Measurements from ENCODE around the gene CNOT1. TPM values are rescaled to one million over a fixed set of nuclear protein-coding genes. Genes with fewer than 3 reads are reported as not detected.
"Not testable (repeated sequence)": the region's sequence is repeated elsewhere in the genome, so short reads cannot be mapped to it uniquely, and the experiment has no call there.

Gene CNOT1
- total RNA-seq, 1 donor from 2014 or later, result 270 TPM

DNA sequence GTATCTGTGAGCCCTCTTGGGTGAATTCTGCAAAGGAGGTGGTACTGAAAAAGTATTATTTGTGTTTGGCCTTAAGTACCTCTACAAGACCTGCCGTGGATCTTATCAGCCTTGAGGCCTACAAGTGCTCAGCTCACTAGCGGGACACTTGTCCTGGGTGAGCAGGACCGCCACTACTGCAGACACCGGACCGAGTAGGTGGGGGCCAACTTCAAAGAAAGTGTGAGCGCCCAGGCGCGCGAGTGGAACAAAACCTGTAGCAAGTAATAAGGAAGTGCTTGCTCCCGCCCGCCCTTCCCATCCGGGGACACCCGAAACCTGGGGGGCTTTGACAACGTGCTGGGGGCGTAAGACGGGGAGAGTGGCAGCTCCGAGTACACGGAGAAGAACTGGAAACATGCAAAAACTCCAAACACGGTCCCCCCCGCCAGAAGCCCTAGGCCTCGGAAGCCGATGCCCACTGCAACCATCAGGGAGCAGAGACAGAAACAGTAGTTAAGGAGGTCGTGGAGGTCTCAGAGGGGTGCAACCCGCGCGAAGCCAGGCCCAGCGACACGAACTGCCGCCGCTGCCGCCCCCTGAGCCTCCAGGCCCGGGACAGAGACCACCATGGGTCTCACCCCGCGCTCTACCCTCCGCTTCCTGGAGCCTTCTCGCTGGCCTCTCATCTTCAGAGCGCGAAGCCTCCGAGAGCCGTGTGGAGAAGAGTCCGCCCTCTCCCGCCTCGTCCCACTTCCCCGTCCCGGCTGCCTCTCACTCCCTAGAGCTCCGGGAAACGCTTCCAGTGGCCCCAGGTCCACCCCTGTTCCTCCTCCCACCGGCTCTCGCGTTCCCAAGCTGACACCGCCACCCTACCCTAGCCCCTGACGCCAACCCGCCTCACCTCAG lies 537 bp downstream of the CNOT1 start:
- DNase-seq, result peak; percentile 88
- Mint-ChIP-seq H3K27ac (peak overlapping the region; percentile 100), H3K4me1 (peaks cover 27% of the 10 kb centered on the region), H3K4me3 (peak overlapping the region; percentile 97), H3K27me3 (peaks cover 2% of the 10 kb centered on the region), H3K36me3 (ENCODE audit: low read depth) (peaks cover 23% of the 10 kb centered on the region), H3K9me3 (no peaks in the 10 kb centered on the region)
- intact Hi-C loops (cut with micrococcal nuclease), result loop anchor here (2.0 to 5.0 kb wide), 2 partner anchors 42 to 128 kb away; no protein-coding TSS in a partner anchor

DNA sequence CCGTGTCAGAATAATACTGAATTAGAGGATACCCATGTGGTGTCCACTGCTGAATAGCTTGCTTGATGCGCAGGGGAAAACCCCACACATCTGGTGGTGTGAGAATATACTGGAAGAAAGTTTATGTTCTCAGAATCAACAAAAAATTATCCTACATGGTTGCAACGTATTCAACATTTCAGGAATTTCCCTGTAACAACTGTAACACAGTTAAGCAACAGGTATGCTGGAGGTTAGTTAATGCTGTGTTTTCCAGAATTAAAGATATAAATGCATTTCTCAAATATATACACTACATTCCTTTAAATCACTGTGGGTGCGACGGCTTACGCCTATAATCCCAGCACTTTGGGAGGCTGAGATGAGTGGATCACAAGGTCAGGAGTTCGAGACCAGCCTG lies 5.4 kb downstream of the CNOT1 start:
- no peak for DNase-seq
- intact Hi-C loops (cut with micrococcal nuclease), result no loop called here
- H3K36me3 Mint-ChIP-seq (ENCODE audit: low read depth), result peaks cover 54% of the 10 kb centered on the region
- no peaks in the 10 kb centered on the region for H3K9me3 Mint-ChIP-seq
- no peaks in the 10 kb centered on the region for H3K27me3 Mint-ChIP-seq
- no peak overlapping the region for H3K27ac Mint-ChIP-seq
- H3K4me1 Mint-ChIP-seq, result peaks cover 19% of the 10 kb centered on the region
- H3K4me3 Mint-ChIP-seq, result no peak overlapping the region

DNA sequence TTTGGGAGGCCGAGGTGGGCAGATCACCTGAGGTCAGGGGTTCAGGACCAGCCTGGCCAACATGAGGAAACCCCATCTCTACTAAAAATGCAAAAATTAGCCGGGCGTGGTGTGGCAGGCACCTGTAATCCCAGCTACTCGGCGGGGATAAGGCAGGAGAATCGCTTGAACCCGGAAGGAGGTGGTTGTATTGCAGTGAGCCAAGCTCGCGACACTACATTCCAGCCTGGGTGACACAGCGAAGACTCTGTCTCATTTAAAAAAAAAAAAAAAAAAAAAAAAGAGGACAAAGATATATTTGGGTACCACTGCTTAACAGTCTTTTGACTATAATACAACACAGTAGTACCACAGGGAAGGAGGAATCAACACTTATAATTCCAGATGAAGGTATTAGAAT lies 9.2 kb downstream of the CNOT1 start:
- Mint-ChIP-seq H3K27me3 (no peaks in the 10 kb centered on the region), H3K36me3 (ENCODE audit: low read depth) (peaks cover 55% of the 10 kb centered on the region), H3K4me1 (peaks cover 8% of the 10 kb centered on the region), H3K9me3 (no peaks in the 10 kb centered on the region), H3K27ac (no peak overlapping the region), H3K4me3 (no peak overlapping the region)
- intact Hi-C loops (cut with micrococcal nuclease), result no loop called here
- no peak for DNase-seq

DNA sequence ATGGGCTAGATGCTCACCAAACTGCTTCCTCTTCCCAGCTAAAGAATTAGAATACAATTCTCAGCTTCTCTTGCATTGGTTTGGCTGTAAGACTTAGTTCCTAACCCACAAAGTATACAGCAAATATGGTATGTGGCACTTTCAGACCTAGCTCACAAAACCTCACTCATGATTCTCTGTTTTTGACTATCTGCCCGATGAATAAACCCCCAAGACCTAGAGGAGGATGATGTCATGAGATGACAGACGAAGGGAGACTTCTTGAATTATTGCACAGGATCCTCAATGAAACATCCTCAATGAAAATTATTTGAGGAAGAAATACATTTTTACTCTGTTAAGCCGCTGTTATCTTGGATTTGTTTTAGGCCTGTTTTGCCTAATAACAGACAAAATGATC lies 14.3 kb downstream of the CNOT1 start:
- Mint-ChIP-seq H3K36me3 (ENCODE audit: low read depth) (peaks cover 36% of the 10 kb centered on the region), H3K27ac (peak overlapping the region; percentile 65)
- intact Hi-C loops (cut with micrococcal nuclease), result no loop called here

DNA sequence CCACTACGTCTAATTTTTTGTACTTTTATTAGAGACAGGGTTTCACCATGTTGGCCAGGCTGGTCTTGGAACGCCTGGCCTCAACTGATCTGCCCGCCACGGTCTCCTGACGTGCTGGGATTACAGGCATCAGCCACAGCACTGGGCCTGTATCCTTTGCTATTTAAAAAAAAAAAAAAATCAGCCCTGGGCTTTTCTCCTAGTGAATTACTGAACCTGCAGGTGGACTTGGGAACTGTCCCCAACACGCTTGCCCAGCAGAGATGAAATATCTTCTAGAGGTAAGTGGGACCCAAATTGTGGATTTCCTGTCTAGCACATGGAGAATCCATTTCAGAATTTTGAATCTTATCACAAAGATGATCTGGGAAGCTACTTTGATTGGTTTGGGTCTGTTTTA lies 14.8 kb downstream of the CNOT1 start:
- intact Hi-C loops (cut with micrococcal nuclease), result no loop called here
- H3K4me3 Mint-ChIP-seq, result no peak overlapping the region
- H3K36me3 Mint-ChIP-seq (ENCODE audit: low read depth), result peaks cover 35% of the 10 kb centered on the region
- H3K27ac Mint-ChIP-seq, result no peak overlapping the region
- no peak for DNase-seq
- H3K9me3 Mint-ChIP-seq, result no peaks in the 10 kb centered on the region
- H3K4me1 Mint-ChIP-seq, result peaks cover 10% of the 10 kb centered on the region
- H3K27me3 Mint-ChIP-seq, result no peaks in the 10 kb centered on the region

More for the DNA sequence above, 14.3 kb downstream of the CNOT1 start:
- H3K27me3 Mint-ChIP-seq, result no peaks in the 10 kb centered on the region
- peaks cover 12% of the 10 kb centered on the region for H3K4me1 Mint-ChIP-seq
- no peak for DNase-seq
- H3K9me3 Mint-ChIP-seq, result no peaks in the 10 kb centered on the region
- no peak overlapping the region for H3K4me3 Mint-ChIP-seq

DNA sequence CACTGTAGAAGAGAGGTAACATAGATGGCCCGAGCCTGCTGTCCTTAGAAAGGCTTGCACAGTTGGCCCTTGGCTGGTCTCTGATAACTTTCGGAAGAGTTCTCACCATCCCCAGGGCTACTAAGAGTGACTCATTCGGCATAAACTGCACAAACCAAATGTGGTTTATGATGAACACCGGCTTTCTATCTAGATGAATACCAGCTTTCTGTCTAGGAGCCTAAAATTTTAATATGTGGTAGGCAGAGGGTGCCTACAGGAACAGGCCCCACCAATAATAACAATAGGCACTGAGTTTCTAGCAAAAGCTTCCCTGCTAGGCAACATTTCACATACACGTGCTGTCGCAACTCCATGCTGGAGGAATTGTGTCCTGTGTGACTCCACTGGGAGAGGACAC lies 15.4 kb downstream of the CNOT1 start:
- H3K4me1 Mint-ChIP-seq, result peaks cover 8% of the 10 kb centered on the region
- intact Hi-C loops (cut with micrococcal nuclease), result no loop called here
- H3K36me3 Mint-ChIP-seq (ENCODE audit: low read depth), result peaks cover 32% of the 10 kb centered on the region
- no peaks in the 10 kb centered on the region for H3K9me3 Mint-ChIP-seq
- DNase-seq, result no peak
- H3K27ac Mint-ChIP-seq, result no peak overlapping the region
- no peaks in the 10 kb centered on the region for H3K27me3 Mint-ChIP-seq
- H3K4me3 Mint-ChIP-seq, result no peak overlapping the region

DNA sequence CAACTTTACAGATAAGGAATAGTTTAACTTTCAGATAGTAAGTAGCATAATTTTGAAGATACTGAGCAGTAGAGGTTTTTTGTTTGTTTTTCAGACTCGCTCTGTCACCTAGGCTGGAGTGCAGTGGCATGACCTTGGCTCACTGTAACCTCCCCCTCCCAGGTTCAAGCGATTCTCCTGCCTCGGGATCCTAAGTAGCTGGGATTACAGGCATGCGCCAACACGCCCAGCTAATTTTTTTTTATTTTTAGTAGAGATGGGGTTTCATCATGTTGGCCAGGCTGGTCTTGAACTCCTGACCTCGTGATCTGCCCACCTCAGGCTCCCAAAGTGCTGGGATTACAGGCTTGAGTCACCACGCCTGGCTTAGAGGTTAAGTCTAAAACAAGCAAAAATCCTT lies 16.7 kb downstream of the CNOT1 start:
- H3K4me3 Mint-ChIP-seq; H3K27me3 Mint-ChIP-seq; H3K9me3 Mint-ChIP-seq; intact Hi-C loops (cut with micrococcal nuclease); H3K27ac Mint-ChIP-seq; DNase-seq: not testable (repeated sequence)
- Mint-ChIP-seq H3K36me3 (ENCODE audit: low read depth) (peaks cover 37% of the 10 kb centered on the region), H3K4me1 (peaks cover 10% of the 10 kb centered on the region)

DNA sequence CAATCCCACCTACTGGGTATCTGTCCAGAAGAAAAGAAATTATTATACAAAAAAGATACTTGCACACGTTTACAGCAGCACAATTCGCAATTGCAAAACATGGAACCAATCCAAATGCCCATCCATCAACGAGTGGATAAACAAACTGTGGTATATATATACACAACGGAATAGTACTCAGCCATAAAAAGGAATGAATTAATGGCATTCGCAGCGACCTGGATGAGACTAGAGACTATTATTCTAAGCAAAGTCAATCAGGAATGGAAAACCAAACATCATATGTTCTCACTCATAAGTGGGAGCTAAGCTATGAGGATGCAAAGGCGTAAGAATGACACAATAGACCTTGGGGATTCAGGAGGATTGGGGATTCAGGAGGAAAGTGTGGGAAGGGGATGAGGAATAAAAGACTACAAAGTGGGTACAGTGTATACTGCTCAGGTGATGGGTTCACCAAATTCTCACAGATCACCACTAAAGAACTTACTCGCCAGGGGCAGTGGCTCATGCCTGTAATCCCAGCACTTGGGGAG lies 21.0 kb downstream of the CNOT1 start:
- Mint-ChIP-seq H3K27me3 (no peaks in the 10 kb centered on the region), H3K36me3 (ENCODE audit: low read depth) (peaks cover 45% of the 10 kb centered on the region), H3K9me3 (no peaks in the 10 kb centered on the region), H3K27ac (no peak overlapping the region), H3K4me1 (peaks cover 7% of the 10 kb centered on the region), H3K4me3 (no peak overlapping the region)
- DNase-seq, result no peak
- intact Hi-C loops (cut with micrococcal nuclease), result no loop called here

DNA sequence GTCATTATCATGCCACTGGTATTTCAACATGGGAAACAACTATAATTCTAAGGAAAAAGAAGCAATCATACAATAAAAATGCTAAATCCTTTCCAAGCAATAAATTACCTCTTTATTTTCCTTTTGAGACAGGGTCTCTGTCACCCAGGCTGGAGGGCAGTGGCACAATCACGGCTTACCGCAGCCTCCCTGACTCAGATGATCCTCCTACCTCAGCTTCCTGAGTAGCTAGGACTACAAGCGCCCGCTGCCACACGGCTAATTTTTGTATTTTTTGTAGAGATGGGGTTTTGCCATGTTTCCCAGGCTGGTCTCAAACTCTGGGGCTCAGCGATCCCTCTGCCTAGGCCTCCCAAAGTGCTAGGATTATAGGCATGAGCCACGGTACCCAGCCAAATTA lies 24.1 kb downstream of the CNOT1 start:
- no peak for DNase-seq
- Mint-ChIP-seq H3K4me3 (no peak overlapping the region), H3K27me3 (no peaks in the 10 kb centered on the region), H3K36me3 (ENCODE audit: low read depth) (peaks cover 37% of the 10 kb centered on the region), H3K27ac (no peak overlapping the region), H3K4me1 (peaks cover 16% of the 10 kb centered on the region), H3K9me3 (no peaks in the 10 kb centered on the region)
- intact Hi-C loops (cut with micrococcal nuclease), result no loop called here

DNA sequence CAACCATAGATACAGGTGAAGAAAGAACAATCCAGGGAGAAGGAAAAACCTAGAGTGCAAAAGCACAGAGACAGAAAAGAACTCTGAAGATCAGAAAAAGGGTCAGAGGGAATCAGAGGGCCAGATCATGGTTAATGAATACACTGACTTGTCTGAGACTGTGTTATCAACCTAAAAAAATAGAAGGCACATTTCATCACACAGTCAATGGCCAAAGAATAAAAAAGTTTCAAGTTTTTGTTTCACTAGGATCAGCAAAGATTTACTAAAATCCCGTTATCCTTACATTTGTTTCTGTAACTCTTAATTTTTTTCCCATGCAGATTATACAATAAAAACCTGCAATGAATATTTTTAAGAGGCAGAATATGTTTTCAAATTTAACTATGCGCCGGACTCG lies 38.5 kb downstream of the CNOT1 start:
- no peak overlapping the region for H3K4me3 Mint-ChIP-seq
- H3K36me3 Mint-ChIP-seq (ENCODE audit: low read depth), result peaks cover 59% of the 10 kb centered on the region
- peaks cover 12% of the 10 kb centered on the region for H3K4me1 Mint-ChIP-seq
- intact Hi-C loops (cut with micrococcal nuclease), result no loop called here
- DNase-seq, result no peak
- no peaks in the 10 kb centered on the region for H3K9me3 Mint-ChIP-seq
- H3K27me3 Mint-ChIP-seq, result no peaks in the 10 kb centered on the region
- peak overlapping the region; percentile 3 for H3K27ac Mint-ChIP-seq

DNA sequence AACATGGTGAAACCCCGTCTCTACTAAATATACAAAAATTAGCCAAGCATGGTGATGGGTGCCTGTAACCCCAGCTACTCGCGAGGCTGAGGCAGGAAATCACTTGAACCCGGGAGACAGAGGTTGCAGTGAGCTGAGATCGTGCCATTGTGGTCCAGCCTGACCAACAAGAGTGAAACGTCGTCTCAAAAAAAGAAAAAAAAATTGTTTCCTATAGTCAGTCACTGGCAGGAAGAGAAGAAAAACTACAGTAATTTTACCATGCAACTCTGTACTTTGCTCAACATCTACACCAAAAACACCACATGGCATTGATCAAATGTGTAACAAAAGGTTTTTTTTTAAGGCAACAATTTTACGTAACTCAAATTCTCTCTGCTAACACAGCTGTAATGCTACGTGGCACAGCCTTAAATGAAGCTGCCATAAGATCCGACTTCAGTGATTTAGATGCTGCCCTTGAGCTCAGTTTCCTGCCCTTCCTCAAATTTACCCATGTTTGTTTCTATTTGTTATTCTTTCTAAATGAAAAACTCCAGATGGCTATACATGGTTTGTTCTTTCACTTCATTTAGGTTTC lies 40.2 kb downstream of the CNOT1 start:
- Mint-ChIP-seq H3K9me3 (no peaks in the 10 kb centered on the region), H3K27ac (peak overlapping the region; percentile 7)

DNA sequence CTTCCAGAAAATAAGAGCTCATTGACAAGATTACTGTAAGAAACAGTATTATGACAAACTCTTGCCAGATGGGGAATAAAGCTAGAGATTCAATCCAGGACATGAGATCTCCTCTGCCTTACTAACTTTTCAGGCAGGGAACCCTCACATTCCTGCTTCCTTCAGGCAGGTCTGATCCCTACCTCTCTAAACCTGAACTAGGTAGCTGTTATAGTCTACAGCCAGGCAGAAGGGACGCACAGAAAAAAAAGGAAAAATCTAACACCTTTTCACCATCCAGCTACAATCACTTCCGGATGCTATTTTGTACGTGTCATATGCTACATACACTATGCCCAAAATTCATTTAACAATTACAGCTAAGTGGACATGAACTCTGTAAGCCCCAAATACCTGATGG lies 41.2 kb downstream of the CNOT1 start:
- Mint-ChIP-seq H3K9me3 (no peaks in the 10 kb centered on the region), H3K36me3 (ENCODE audit: low read depth) (peaks cover 62% of the 10 kb centered on the region), H3K27ac (no peak overlapping the region), H3K27me3 (no peaks in the 10 kb centered on the region), H3K4me3 (no peak overlapping the region), H3K4me1 (peaks cover 12% of the 10 kb centered on the region)
- intact Hi-C loops (cut with micrococcal nuclease), result loop anchor here (5.0 kb wide), 1 partner anchor 39 kb away; the partner anchor contains the start of gene CNOT1
- DNase-seq, result no peak

More for the DNA sequence above, 40.2 kb downstream of the CNOT1 start:
- H3K36me3 Mint-ChIP-seq (ENCODE audit: low read depth), result peaks cover 65% of the 10 kb centered on the region
- intact Hi-C loops (cut with micrococcal nuclease), result loop anchor here (5.0 kb wide), 1 partner anchor 38 kb away; the partner anchor contains the start of gene CNOT1
- H3K4me1 Mint-ChIP-seq, result peaks cover 12% of the 10 kb centered on the region
- no peak for DNase-seq
- no peak overlapping the region for H3K4me3 Mint-ChIP-seq
- no peaks in the 10 kb centered on the region for H3K27me3 Mint-ChIP-seq

DNA sequence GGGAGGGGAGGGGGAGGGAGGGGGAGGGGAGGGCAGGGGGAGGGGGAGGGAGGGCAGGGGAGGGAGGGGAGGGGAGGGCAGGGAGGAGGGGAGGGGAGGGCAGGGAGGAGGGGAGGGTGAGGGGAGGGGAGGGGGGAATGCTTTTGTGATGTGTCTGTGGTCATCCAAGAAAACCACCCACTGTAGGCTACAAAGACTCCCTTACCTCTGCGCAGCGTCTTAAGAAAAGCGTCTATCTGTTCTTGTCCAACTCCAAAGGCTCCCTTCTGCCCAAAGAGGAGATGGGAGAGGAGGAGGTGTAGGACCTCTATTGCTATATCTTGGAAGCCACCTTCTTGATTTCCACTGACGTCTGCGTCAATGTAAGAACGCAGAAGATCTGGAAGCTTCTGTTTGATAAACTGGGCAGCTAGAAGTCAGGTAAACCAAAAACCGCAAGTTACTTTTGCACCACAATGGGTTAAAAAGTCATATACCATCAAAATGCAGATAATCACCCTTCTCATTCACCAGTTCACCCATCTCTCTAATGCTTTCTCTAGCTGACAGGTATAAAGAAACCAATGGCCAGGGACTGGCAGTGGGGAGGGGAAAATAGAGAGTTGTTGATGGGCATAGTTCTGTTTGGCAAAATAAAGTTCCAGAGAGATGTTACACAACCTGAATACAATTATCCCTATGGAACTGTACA lies 43.1 kb downstream of the CNOT1 start:
- Mint-ChIP-seq H3K9me3 (no peaks in the 10 kb centered on the region), H3K36me3 (ENCODE audit: low read depth) (peaks cover 61% of the 10 kb centered on the region), H3K27ac (peak overlapping the region; percentile 13), H3K4me3 (no peak overlapping the region), H3K4me1 (peaks cover 9% of the 10 kb centered on the region), H3K27me3 (no peaks in the 10 kb centered on the region)
- DNase-seq, result no peak
- intact Hi-C loops (cut with micrococcal nuclease), result loop anchor here (5.0 kb wide), 1 partner anchor 41 kb away; the partner anchor contains the start of gene CNOT1
